Endodermal cell (in vitro differentiated cells): Measurements from ENCODE around the gene COL11A2. TPM values are rescaled to one million over a fixed set of nuclear protein-coding genes. Genes with fewer than 3 reads are reported as not detected.

ENCODE experiments used
- DNase-seq: peaks from one replicate; pipeline ENCODE4 v3.0.0-alpha.2; 2017
- H3K27ac ChIP-seq: 2 replicates; pipeline ENCODE4 v1.5.1; 2013; ENCODE audit warnings: mild to moderate bottlenecking, low read depth, low read length, moderate library complexity
- H3K27me3 ChIP-seq: 2 replicates; pipeline ENCODE4 v1.6.1; 2013; ENCODE audit warnings: mild to moderate bottlenecking, low read length, moderate library complexity; ENCODE audit not compliant: insufficient read depth, control insufficient read depth, poor library complexity, severe bottlenecking
- H3K36me3 ChIP-seq: 2 replicates; pipeline ENCODE4 v1.7.0; 2013; ENCODE audit warnings: mild to moderate bottlenecking, low read length, moderate library complexity; ENCODE audit not compliant: control insufficient read depth, insufficient read depth
- H3K4me1 ChIP-seq: one replicate; pipeline ENCODE4 v1.7.0; 2013; ENCODE audit warnings: low read length; ENCODE audit not compliant: control insufficient read depth, insufficient read depth
- H3K4me3 ChIP-seq: 2 replicates; pipeline ENCODE4 v1.5.1; 2013; ENCODE audit warnings: mild to moderate bottlenecking, low read length, moderate library complexity
- H3K9ac ChIP-seq: 2 replicates; pipeline ENCODE4 v1.6.1; 2013; ENCODE audit warnings: mild to moderate bottlenecking, low read length, moderate library complexity; ENCODE audit not compliant: poor library complexity, severe bottlenecking; ENCODE audit errors: extremely low read depth
- H3K9me3 ChIP-seq: 2 replicates; pipeline ENCODE4 v1.6.1; 2013; ENCODE audit warnings: mild to moderate bottlenecking, low read length, moderate library complexity; ENCODE audit not compliant: control insufficient read depth
- H3K27ac Mint-ChIP-seq: 2 replicates; pipeline ENCODE4 v1.8.0; 2020; ENCODE audit warnings: mixed read lengths
- H3K27me3 Mint-ChIP-seq: 2 replicates; pipeline ENCODE4 v1.8.0; 2021; ENCODE audit warnings: mild to moderate bottlenecking, mixed read lengths; ENCODE audit not compliant: insufficient read depth
- H3K36me3 Mint-ChIP-seq: 2 replicates; pipeline ENCODE4 v1.8.0; 2020; ENCODE audit warnings: low read depth, mixed read lengths
- H3K4me1 Mint-ChIP-seq: 2 replicates; pipeline ENCODE4 v1.8.0; 2020; ENCODE audit warnings: mixed read lengths
- H3K4me3 Mint-ChIP-seq: 2 replicates; pipeline ENCODE4 v1.8.0; 2020; ENCODE audit warnings: mild to moderate bottlenecking, moderate library complexity, mixed read lengths
- H3K9me3 Mint-ChIP-seq: 2 replicates; pipeline ENCODE4 v1.8.0; 2020; ENCODE audit warnings: mild to moderate bottlenecking, mixed read lengths
- WGBS, 2 experiments: methylation state at CpG; one replicate each; pipeline versions ENCODE4 v1.1.5 to v1.1.7; 2013; ENCODE audit warnings: missing lambda C conversion rate in 2 of 2, mixed read lengths in 1 of 2; ENCODE audit not compliant: insufficient coverage in 1 of 2, insufficient read length in 1 of 2; 5-methylcytosine and 5-hydroxymethylcytosine counted together
- total RNA-seq, 2 donors: library from RNA; stranded (reverse); fragmentation: NEBNext Ultra II Directional in 1 of 2; extraction: Animal tissue kit (Norgen Biotek cat#: 25700) in 1 of 2; gene quantifications; 2 replicates in 1 of 2; 3 replicates in 1 of 2; pipeline ENCODE4 v1.2.1, GENCODE V29; 2021
- TF ChIP-seq, protein P1 (sequence below): fragments of 200-600 bp; sonication (generic); conservative IDR thresholded peaks from 2 replicates; pipeline ENCODE4 v1.5.0; 2021; ENCODE audit warnings: antibody characterized with exemption, mild to moderate bottlenecking

COL11A2 gene
- total RNA-seq, 2 donors from 2014 or later = 1.3 to 2.8 TPM

DNA sequence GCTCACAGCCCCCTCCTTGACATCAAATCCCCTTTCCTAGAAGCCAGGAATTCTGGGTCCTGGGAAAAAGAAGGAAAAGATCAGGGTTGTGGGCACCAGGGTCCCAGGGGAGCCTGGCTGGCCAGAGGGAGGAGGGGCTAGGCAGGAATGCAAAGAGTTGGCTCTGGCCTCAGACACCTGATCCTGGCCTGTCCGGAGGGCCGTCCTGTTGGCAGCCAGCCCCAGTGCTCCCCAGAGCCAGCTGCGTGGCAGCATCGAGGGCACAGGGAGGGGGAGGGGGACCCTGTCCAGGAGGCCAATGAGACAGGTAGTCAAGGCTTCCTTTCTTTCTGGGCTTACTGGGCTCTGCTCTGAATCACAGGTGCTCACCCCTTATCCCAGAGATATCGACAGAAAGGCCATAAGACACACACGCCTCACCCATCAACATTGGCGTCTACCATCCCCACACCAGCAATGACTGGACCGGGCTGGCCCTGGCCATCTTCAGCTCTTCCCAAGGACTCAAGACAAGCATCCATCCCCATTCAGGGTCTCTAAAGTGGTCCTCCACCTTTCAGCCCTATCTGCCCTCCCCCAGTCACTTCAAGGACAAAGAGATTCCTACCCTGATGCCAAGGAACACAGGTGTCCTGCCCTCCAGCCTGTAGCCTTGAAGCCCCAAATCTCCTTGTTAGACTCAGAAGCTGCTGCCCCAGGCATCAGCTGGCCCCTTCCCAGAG lies 723 bp downstream of the COL11A2 start:
- TF ChIP-seq, protein P1, sequence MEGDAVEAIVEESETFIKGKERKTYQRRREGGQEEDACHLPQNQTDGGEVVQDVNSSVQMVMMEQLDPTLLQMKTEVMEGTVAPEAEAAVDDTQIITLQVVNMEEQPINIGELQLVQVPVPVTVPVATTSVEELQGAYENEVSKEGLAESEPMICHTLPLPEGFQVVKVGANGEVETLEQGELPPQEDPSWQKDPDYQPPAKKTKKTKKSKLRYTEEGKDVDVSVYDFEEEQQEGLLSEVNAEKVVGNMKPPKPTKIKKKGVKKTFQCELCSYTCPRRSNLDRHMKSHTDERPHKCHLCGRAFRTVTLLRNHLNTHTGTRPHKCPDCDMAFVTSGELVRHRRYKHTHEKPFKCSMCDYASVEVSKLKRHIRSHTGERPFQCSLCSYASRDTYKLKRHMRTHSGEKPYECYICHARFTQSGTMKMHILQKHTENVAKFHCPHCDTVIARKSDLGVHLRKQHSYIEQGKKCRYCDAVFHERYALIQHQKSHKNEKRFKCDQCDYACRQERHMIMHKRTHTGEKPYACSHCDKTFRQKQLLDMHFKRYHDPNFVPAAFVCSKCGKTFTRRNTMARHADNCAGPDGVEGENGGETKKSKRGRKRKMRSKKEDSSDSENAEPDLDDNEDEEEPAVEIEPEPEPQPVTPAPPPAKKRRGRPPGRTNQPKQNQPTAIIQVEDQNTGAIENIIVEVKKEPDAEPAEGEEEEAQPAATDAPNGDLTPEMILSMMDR = no peak
- H3K27me3 Mint-ChIP-seq = peaks cover 56% of the 10 kb centered on the region
- Histone ChIP-seq H3K36me3 (peaks cover 23% of the 10 kb centered on the region), H3K4me3 (no peak overlapping the region), H3K4me1 (peaks cover 4% of the 10 kb centered on the region), H3K27me3 (peaks cover 56% of the 10 kb centered on the region), H3K9ac (no peak overlapping the region), H3K27ac (no peak overlapping the region), H3K9me3 (no peaks in the 10 kb centered on the region)
- no peaks in the 10 kb centered on the region for H3K9me3 Mint-ChIP-seq
- no peak overlapping the region for H3K27ac Mint-ChIP-seq
- peak; percentile 55 for DNase-seq
- peak overlapping the region; percentile 61 for H3K4me3 Mint-ChIP-seq
- H3K36me3 Mint-ChIP-seq = peaks cover 26% of the 10 kb centered on the region
- peaks cover 11% of the 10 kb centered on the region for H3K4me1 Mint-ChIP-seq
- WGBS, 2 experiments = 67 to 79% methylated on average over 3 to 8 of the region's 8 CpGs

DNA sequence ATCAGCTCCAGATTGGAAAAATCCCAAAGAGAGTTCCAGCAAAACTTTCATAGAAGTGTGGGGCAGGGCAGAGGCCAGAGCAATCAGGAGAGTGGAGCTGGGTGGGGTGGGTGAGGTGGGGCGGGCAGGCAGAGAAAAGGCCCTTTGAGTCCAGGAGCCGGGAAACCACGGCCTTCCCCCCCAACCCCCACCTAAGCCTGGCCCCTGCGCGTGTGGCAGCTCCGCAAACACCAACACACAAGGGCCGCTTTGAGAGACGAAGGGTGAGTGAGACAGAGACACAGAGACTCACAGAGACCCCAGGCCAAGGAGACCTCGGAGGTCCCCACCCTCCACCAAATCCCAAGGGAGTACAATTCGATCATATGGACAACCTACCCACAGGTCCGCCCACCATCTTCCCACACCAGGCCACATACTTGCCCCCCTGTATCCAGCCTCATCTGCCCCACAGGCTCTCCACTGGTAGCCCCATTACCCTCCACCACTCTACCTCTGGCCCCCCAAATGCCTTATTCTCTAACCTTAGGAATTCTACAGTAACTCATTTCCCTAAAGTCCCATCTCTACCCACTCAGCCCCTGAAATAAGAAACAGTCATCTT lies 1.7 kb downstream of the COL11A2 start:
- DNase-seq = no peak
- WGBS, 2 experiments = 90 to 94% methylated on average over 2 to 11 of the region's 11 CpGs
- H3K4me1 Mint-ChIP-seq = peaks cover 11% of the 10 kb centered on the region
- H3K27me3 Mint-ChIP-seq = peaks cover 65% of the 10 kb centered on the region
- Histone ChIP-seq H3K27ac (no peak overlapping the region), H3K36me3 (peaks cover 13% of the 10 kb centered on the region), H3K9me3 (no peaks in the 10 kb centered on the region), H3K4me1 (peaks cover 4% of the 10 kb centered on the region), H3K9ac (no peak overlapping the region), H3K4me3 (no peak overlapping the region), H3K27me3 (peaks cover 62% of the 10 kb centered on the region)
- H3K27ac Mint-ChIP-seq = no peak overlapping the region
- no peaks in the 10 kb centered on the region for H3K9me3 Mint-ChIP-seq
- TF ChIP-seq, protein P1 = no peak
- no peak overlapping the region for H3K4me3 Mint-ChIP-seq
- peaks cover 17% of the 10 kb centered on the region for H3K36me3 Mint-ChIP-seq

DNA sequence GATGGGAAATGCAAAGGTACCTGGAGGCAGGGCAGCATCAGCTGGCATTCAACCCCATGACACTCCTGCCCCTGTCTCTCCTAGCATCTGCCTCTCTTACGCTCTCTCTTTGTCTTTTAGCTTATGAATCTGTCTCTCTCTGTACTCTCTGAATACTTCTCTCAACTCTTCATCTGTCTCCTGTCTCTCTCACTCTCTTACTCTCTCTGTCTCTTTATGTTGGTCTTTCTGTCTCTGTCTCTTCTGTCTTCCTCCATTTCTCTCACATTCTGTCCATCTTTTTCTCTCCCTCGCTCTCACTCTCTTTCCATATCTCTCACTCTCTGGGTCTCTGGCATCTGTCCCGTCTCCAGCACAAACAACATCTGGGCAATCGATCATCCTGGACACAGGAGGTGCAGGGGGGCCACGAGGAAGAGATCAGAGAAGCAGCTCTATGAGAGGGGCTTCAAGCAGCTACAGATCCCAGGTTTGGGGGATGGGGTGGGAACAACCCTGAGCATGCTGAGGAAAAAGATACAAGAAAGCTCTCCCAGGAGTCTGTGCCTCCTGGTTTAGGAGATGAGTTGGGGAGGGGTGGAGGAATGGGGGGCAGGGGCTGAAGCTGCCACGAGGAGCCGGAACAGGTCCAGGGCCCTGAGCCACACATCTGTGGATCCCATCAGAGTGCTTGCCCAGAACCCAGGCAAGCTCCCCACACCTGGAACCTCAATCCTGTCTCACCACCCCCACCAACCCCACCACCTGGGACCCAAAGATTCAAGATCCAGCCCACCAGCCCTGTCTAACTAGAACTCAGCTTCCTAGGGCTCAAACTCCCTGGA lies 2.4 kb downstream of the COL11A2 start:
- Histone ChIP-seq H3K9me3 (no peaks in the 10 kb centered on the region), H3K9ac (no peak overlapping the region), H3K27ac (no peak overlapping the region), H3K36me3 (peaks cover 7% of the 10 kb centered on the region), H3K4me3 (no peak overlapping the region), H3K27me3 (peaks cover 62% of the 10 kb centered on the region), H3K4me1 (peaks cover 4% of the 10 kb centered on the region)
- TF ChIP-seq, protein P1 = no peak
- Mint-ChIP-seq H3K36me3 (peaks cover 9% of the 10 kb centered on the region), H3K4me1 (peaks cover 11% of the 10 kb centered on the region), H3K4me3 (no peak overlapping the region), H3K9me3 (no peaks in the 10 kb centered on the region), H3K27me3 (peaks cover 67% of the 10 kb centered on the region), H3K27ac (no peak overlapping the region)
- DNase-seq = no peak
- 84 to 86% methylated on average over 5 to 7 of the region's 7 CpGs for WGBS, 2 experiments
